Activated naive CD8-positive, alpha-beta T cell (primary cell): ENCODE measurements around the gene TMEM179B.
"Not testable (repeated sequence)": the region's sequence is repeated elsewhere in the genome, so short reads cannot be mapped to it uniquely, and the experiment has no call there.

Experiments used
- H3K27ac Mint-ChIP-seq: one replicate; pipeline ENCODE4 v1.8.0; 2021; ENCODE audit warnings: mixed read lengths
- H3K27me3 Mint-ChIP-seq: one replicate; pipeline ENCODE4 v1.8.0; 2021; ENCODE audit warnings: mixed read lengths
- H3K36me3 Mint-ChIP-seq: one replicate; pipeline ENCODE4 v1.8.0; 2021; ENCODE audit warnings: mixed read lengths
- H3K4me1 Mint-ChIP-seq: one replicate; pipeline ENCODE4 v1.8.0; 2021; ENCODE audit warnings: low read depth, mixed read lengths
- H3K4me3 Mint-ChIP-seq: one replicate; pipeline ENCODE4 v1.8.0; 2021; ENCODE audit warnings: mild to moderate bottlenecking, mixed read lengths
- H3K9me3 Mint-ChIP-seq: one replicate; pipeline ENCODE4 v1.8.0; 2021; ENCODE audit warnings: low read depth, mixed read lengths

The TMEM179B gene

GRCh38 chr11:62805076-62805892, 18.1 kb downstream of the TMEM179B start, which contains the start of gene NXF1:
NXF1 (minus strand) TSS chr11:62805440; CDS start chr11:62805356, 84 bp downstream.
- H3K27ac Mint-ChIP-seq, result peak within 1 kb of the TSS; percentile 99
- no peaks in the 10 kb centered on the region for H3K9me3 Mint-ChIP-seq
- H3K27me3 Mint-ChIP-seq, result no peaks in the 10 kb centered on the region
- H3K4me3 Mint-ChIP-seq, result peak within 1 kb of the TSS; percentile 99
- H3K4me1 Mint-ChIP-seq, result peaks cover 29% of the 10 kb centered on the region
- peaks cover 2% of the 10 kb centered on the region for H3K36me3 Mint-ChIP-seq

GRCh38 chr11:62805961-62806441, 18.8 kb downstream of the TMEM179B start:
- Mint-ChIP-seq H3K27ac (peak overlapping the region; percentile 99), H3K4me3 (peak overlapping the region; percentile 99), H3K4me1 (peaks cover 31% of the 10 kb centered on the region), H3K9me3 (no peaks in the 10 kb centered on the region), H3K36me3 (peaks cover 2% of the 10 kb centered on the region), H3K27me3 (no peaks in the 10 kb centered on the region)

GRCh38 chr11:62806611-62807121, 19.5 kb downstream of the TMEM179B start:
- peaks cover 2% of the 10 kb centered on the region for H3K36me3 Mint-ChIP-seq
- H3K27ac Mint-ChIP-seq, result no peak overlapping the region
- H3K4me1 Mint-ChIP-seq, result peaks cover 33% of the 10 kb centered on the region
- peak overlapping the region; percentile 99 for H3K4me3 Mint-ChIP-seq
- no peaks in the 10 kb centered on the region for H3K9me3 Mint-ChIP-seq
- H3K27me3 Mint-ChIP-seq, result no peaks in the 10 kb centered on the region

- Mint-ChIP-seq H3K9me3 (no peaks in the 10 kb centered on the region), H3K27ac (peak overlapping the region; percentile 80), H3K27me3 (no peaks in the 10 kb centered on the region), H3K4me1 (peaks cover 13% of the 10 kb centered on the region), H3K36me3 (peaks cover 2% of the 10 kb centered on the region), H3K4me3 (no peak overlapping the region)
Measured at GRCh38 chr11:62810748-62811147, 23.5 kb downstream of the TMEM179B start.

GRCh38 chr11:62811659-62812058, 24.5 kb downstream of the TMEM179B start:
- Mint-ChIP-seq H3K4me3 (no peak overlapping the region), H3K27ac (peak overlapping the region; percentile 28), H3K9me3 (no peaks in the 10 kb centered on the region), H3K4me1 (peaks cover 6% of the 10 kb centered on the region), H3K27me3 (no peaks in the 10 kb centered on the region), H3K36me3 (peaks cover 2% of the 10 kb centered on the region)

- Mint-ChIP-seq H3K27ac (no peak overlapping the region), H3K4me3 (no peak overlapping the region), H3K4me1 (peaks cover 2% of the 10 kb centered on the region), H3K27me3 (no peaks in the 10 kb centered on the region), H3K9me3 (no peaks in the 10 kb centered on the region), H3K36me3 (peaks cover 2% of the 10 kb centered on the region)
Measured at GRCh38 chr11:62816557-62816956, 29.4 kb downstream of the TMEM179B start.

- no peak overlapping the region for H3K4me3 Mint-ChIP-seq
- H3K27ac Mint-ChIP-seq, result no peak overlapping the region
- H3K36me3 Mint-ChIP-seq, result peaks cover 2% of the 10 kb centered on the region
- H3K4me1 Mint-ChIP-seq, result peaks cover 2% of the 10 kb centered on the region
- no peaks in the 10 kb centered on the region for H3K9me3 Mint-ChIP-seq
- H3K27me3 Mint-ChIP-seq, result no peaks in the 10 kb centered on the region
Measured at GRCh38 chr11:62817129-62817528, 29.9 kb downstream of the TMEM179B start.

- no peak overlapping the region for H3K4me3 Mint-ChIP-seq
- H3K36me3 Mint-ChIP-seq, result peaks cover 10% of the 10 kb centered on the region
- no peak overlapping the region for H3K27ac Mint-ChIP-seq
- peaks cover 17% of the 10 kb centered on the region for H3K4me1 Mint-ChIP-seq
- no peaks in the 10 kb centered on the region for H3K9me3 Mint-ChIP-seq
- H3K27me3 Mint-ChIP-seq, result no peaks in the 10 kb centered on the region
Measured at GRCh38 chr11:62823677-62824076, 36.5 kb downstream of the TMEM179B start.

GRCh38 chr11:62828130-62828529, 40.9 kb downstream of the TMEM179B start:
- not testable (repeated sequence) for H3K9me3 Mint-ChIP-seq, H3K27ac Mint-ChIP-seq, H3K4me3 Mint-ChIP-seq, H3K27me3 Mint-ChIP-seq, H3K36me3 Mint-ChIP-seq
- H3K4me1 Mint-ChIP-seq, result peaks cover 36% of the 10 kb centered on the region

- H3K36me3 Mint-ChIP-seq, result peaks cover 6% of the 10 kb centered on the region
- H3K27me3 Mint-ChIP-seq, result no peaks in the 10 kb centered on the region
- H3K27ac Mint-ChIP-seq, result peak overlapping the region; percentile 100
- peaks cover 45% of the 10 kb centered on the region for H3K4me1 Mint-ChIP-seq
- H3K4me3 Mint-ChIP-seq, result peak overlapping the region; percentile 99
- no peaks in the 10 kb centered on the region for H3K9me3 Mint-ChIP-seq
Measured at GRCh38 chr11:62830904-62831519, 43.8 kb downstream of the TMEM179B start.

- peak within 1 kb of the TSS; percentile 99 for H3K4me3 Mint-ChIP-seq
- no peaks in the 10 kb centered on the region for H3K27me3 Mint-ChIP-seq
- no peaks in the 10 kb centered on the region for H3K9me3 Mint-ChIP-seq
- peak within 1 kb of the TSS; percentile 100 for H3K27ac Mint-ChIP-seq
- H3K36me3 Mint-ChIP-seq, result peaks cover 6% of the 10 kb centered on the region
- H3K4me1 Mint-ChIP-seq, result peaks cover 50% of the 10 kb centered on the region
Measured at GRCh38 chr11:62831520-62832335, 44.5 kb downstream of the TMEM179B start, which contains the start of gene STX5. STX5 (minus strand) TSS chr11:62832051; CDS start chr11:62831243, 808 bp downstream.

GRCh38 chr11:62832336-62833234, 45.4 kb downstream of the TMEM179B start, which contains the start of gene TEX54:
TEX54 (minus strand) TSS chr11:62832841.
- H3K36me3 Mint-ChIP-seq, result peaks cover 5% of the 10 kb centered on the region
- H3K27ac Mint-ChIP-seq, result peak within 1 kb of the TSS; percentile 100
- no peaks in the 10 kb centered on the region for H3K27me3 Mint-ChIP-seq
- H3K4me1 Mint-ChIP-seq, result peaks cover 51% of the 10 kb centered on the region
- no peaks in the 10 kb centered on the region for H3K9me3 Mint-ChIP-seq
- H3K4me3 Mint-ChIP-seq, result peak within 1 kb of the TSS; percentile 99

- Mint-ChIP-seq H3K9me3 (no peaks in the 10 kb centered on the region), H3K27me3 (no peaks in the 10 kb centered on the region), H3K4me1 (peaks cover 54% of the 10 kb centered on the region), H3K4me3 (peak overlapping the region; percentile 12), H3K36me3 (peaks cover 6% of the 10 kb centered on the region), H3K27ac (peak overlapping the region; percentile 64)
Measured at GRCh38 chr11:62835336-62835735, 48.1 kb downstream of the TMEM179B start.
